Endothelial cell of umbilical vein (primary cell): ENCODE data around the gene ARHGEF6. TPM values are rescaled to one million over a fixed set of nuclear protein-coding genes. Genes with fewer than 3 reads are reported as not detected.

Experiments
- BruUV-seq: library from RNA; stranded (reverse); fragments of 400-500 nt; replicated peaks from 2 replicates; lab custom pipeline; 2021; lab: Mats Ljungman, UMichigan
- CTCF ChIA-PET: fragments of 300-600, 350-600 bp; sonication (Branson Sonifier 250); formaldehyde crosslinking; loops from one replicate; lab custom pipeline; 2021; ENCODE audit warnings: antibody characterized with exemption, inconsistent platforms; lab: Charles Lee
- POLR2A ChIA-PET: fragments of 300-600, 350-600 bp; sonication (Branson Sonifier 250); formaldehyde crosslinking; loops from one replicate; lab custom pipeline; 2021; ENCODE audit warnings: antibody characterized with exemption, inconsistent platforms; lab: Charles Lee
- DNase-seq: peaks from one replicate; pipeline ENCODE4 v3.0.0-alpha.2; 2011; ENCODE audit warnings: low read depth, low spot score
- FAIRE-seq: peaks from 2 replicates; lab custom pipeline; 2011; peaks lifted over from hg19 to GRCh38; lab: Jason Lieb, UNC
- H2AFZ ChIP-seq: 2 replicates; pipeline ENCODE4 v1.6.0; 2012; ENCODE audit warnings: low read depth, low read length, control low read depth, inconsistent platforms
- H3K27ac ChIP-seq: 2 replicates; pipeline ENCODE4 v1.5.1; 2011; ENCODE audit warnings: low read depth, mild to moderate bottlenecking, control low read depth, low read length, moderate library complexity; ENCODE audit not compliant: insufficient read depth
- H3K27me3 ChIP-seq, 2 experiments: 2 replicates each; pipeline versions ENCODE4 v1.6.0 to v1.6.1; 2011; ENCODE audit warnings: low read length in 2 of 2, mixed read lengths in 1 of 2; ENCODE audit not compliant: control insufficient read depth in 2 of 2, insufficient read depth in 2 of 2
- H3K36me3 ChIP-seq, 2 experiments: 2 replicates in 1 of 2; 3 replicates in 1 of 2; pipeline ENCODE4 v1.5.1; 2011; ENCODE audit warnings: low read length in 2 of 2, mild to moderate bottlenecking in 1 of 2, moderate library complexity in 1 of 2; ENCODE audit not compliant: control insufficient read depth in 2 of 2, insufficient read depth in 2 of 2; ENCODE audit errors: extremely low read depth in 1 of 2
- H3K4me1 ChIP-seq: 3 replicates; pipeline ENCODE4 v1.5.1; 2011; ENCODE audit warnings: mild to moderate bottlenecking, low read length; ENCODE audit not compliant: control insufficient read depth, insufficient read depth; ENCODE audit errors: extremely low read depth
- H3K4me2 ChIP-seq: 2 replicates; pipeline ENCODE4 v1.6.1; 2011; ENCODE audit warnings: low read length, control low read depth, mixed read lengths; ENCODE audit not compliant: insufficient read depth
- H3K4me3 ChIP-seq, 3 experiments: fragments of 200-600 bp in 1 of 3; sonication (generic), shearing (Covaris generic) in 1 of 3; replicated peaks in 1 of 3; 2 replicates each; pipeline ENCODE4 v1.5.1; 2011 to 2016; ENCODE audit warnings: control low read depth in 3 of 3, low read length in 3 of 3, mild to moderate bottlenecking in 2 of 3, inconsistent platforms in 1 of 3, low read depth in 1 of 3, moderate library complexity in 1 of 3; ENCODE audit not compliant: insufficient read depth in 1 of 3
- H3K79me2 ChIP-seq: 2 replicates; pipeline ENCODE4 v1.6.0; 2012; ENCODE audit warnings: low read length, inconsistent platforms; ENCODE audit not compliant: control insufficient read depth, insufficient read depth
- H3K9ac ChIP-seq: replicated peaks from 2 replicates; pipeline ENCODE3; 2011; ENCODE audit warnings: low read length, control low read depth; ENCODE audit not compliant: insufficient read depth; ENCODE audit errors: extremely low read depth
- H3K9me1 ChIP-seq: replicated peaks from 3 replicates; pipeline ENCODE4 v1.6.0; 2011; ENCODE audit warnings: mild to moderate bottlenecking, low read length; ENCODE audit not compliant: control insufficient read depth, insufficient read depth; ENCODE audit errors: extremely low read depth
- H3K9me3 ChIP-seq: replicated peaks from 2 replicates; pipeline ENCODE4 v1.5.1; 2012; ENCODE audit warnings: low read length, inconsistent platforms; ENCODE audit not compliant: control insufficient read depth, insufficient read depth
- H4K20me1 ChIP-seq: replicated peaks from 2 replicates; pipeline ENCODE3; 2011; ENCODE audit warnings: mild to moderate bottlenecking, low read length; ENCODE audit not compliant: control insufficient read depth, insufficient read depth; ENCODE audit errors: extremely low read depth
- CTCF ChIP-seq, 2 donors: IDR thresholded peaks; 1 replicate in 1 of 2; 2 replicates in 1 of 2; pipeline ENCODE4 v1.5.1; 2011; ENCODE audit warnings: low read length in 2 of 2, mild to moderate bottlenecking in 2 of 2, moderate library complexity in 2 of 2, control low read depth in 1 of 2, inconsistent platforms in 1 of 2, low read depth in 1 of 2; ENCODE audit not compliant: insufficient read depth in 1 of 2; ENCODE audit errors: extremely low read depth in 1 of 2
- FOS ChIP-seq: IDR thresholded peaks from 2 replicates; pipeline ENCODE4 v1.6.1; 2011; ENCODE audit warnings: mild to moderate bottlenecking, low read length, moderate library complexity, borderline replicate concordance; ENCODE audit not compliant: insufficient read depth
- GATA2 ChIP-seq: IDR thresholded peaks from 2 replicates; pipeline ENCODE4 v1.7.0; 2011; ENCODE audit warnings: low read depth, mild to moderate bottlenecking, moderate library complexity, mixed read lengths, low read length; ENCODE audit not compliant: insufficient read length, insufficient read depth
- JUN ChIP-seq: IDR thresholded peaks from 2 replicates; pipeline ENCODE4 v1.6.1; 2011; ENCODE audit warnings: borderline replicate concordance, low read depth; ENCODE audit not compliant: insufficient read length, insufficient read depth
- MAX ChIP-seq: IDR thresholded peaks from 2 replicates; pipeline ENCODE4 v1.6.1; 2011; ENCODE audit not compliant: insufficient read depth, insufficient read length
- POLR2AphosphoS5 ChIP-seq: IDR thresholded peaks from 2 replicates; pipeline ENCODE4 v1.6.1; 2012; ENCODE audit warnings: low read depth, mild to moderate bottlenecking, control low read depth, low read length, moderate library complexity; ENCODE audit not compliant: insufficient read depth
- dilution Hi-C: fragments of 300-500 bp; cut with MboI; formaldehyde crosslinking; loops from one replicate; pipeline ENCODE4 v1.15.0; 2019; ENCODE audit warnings: low sequenced_read_pairs; ENCODE audit not compliant: extremely low pct_ligation_motif_present
- intact Hi-C: fragments of 100-400 bp; cut with micrococcal nuclease; formaldehyde crosslinking; loops from one replicate; pipeline ENCODE4 v1.10.0; 2022
- polyA plus RNA-seq, 4 experiments: library from polyadenylated mRNA; depleted of rRNA in 3 of 4; stranded (reverse) in 3 of 4; unstranded in 1 of 4; fragments of >200 nt; gene quantifications; 2 replicates each; pipeline versions ENCODE4 v1.2.1 to v1.2.3, GENCODE V29; 2011 to 2012; ENCODE audit warnings: missing spikeins in 1 of 4
- total RNA-seq: library from RNA; stranded (reverse); gene quantifications from 2 replicates; pipeline ENCODE4 v1.2.3, GENCODE V29; 2021

ARHGEF6 gene
- total and polyA plus RNA-seq, 2 donors (not counting 3 experiments of a cell fraction or from before 2014, with no cell fraction given): 4.9 to 6.4 TPM

GRCh38 chrX:136659174-136659573, 121.6 kb downstream of the ARHGEF6 start:
- FAIRE-seq: no peak
- no peaks in the 10 kb centered on the region for H3K9me3 ChIP-seq
- BruUV-seq: no TSS peak
- H3K9ac ChIP-seq: no peak overlapping the region
- H3K9me1 ChIP-seq: no peaks in the 10 kb centered on the region
- ChIA-PET CTCF (no interaction called here), POLR2A (no interaction called here)
- DNase-seq: no peak
- H3K36me3 ChIP-seq: no peaks in the 10 kb centered on the region
- intact Hi-C loops (no loop called here), dilution Hi-C loops (no loop called here)
- TF ChIP-seq MAX (no peak), JUN (no peak), FOS (no peak), POLR2AphosphoS5 (no peak), CTCF (IDR thresholded peaks at IDR 0.05; ENCODE audit: extremely low read depth in 1 of 2, insufficient read depth in 1 of 2, low read depth in 1 of 2, low read length in 2 of 2) (no peak), GATA2 (no peak)
- H3K27me3 ChIP-seq: no peaks in the 10 kb centered on the region
- H3K4me3 ChIP-seq: no peak overlapping the region
- no peak overlapping the region for H3K4me2 ChIP-seq
- H3K4me1 ChIP-seq: no peaks in the 10 kb centered on the region
- no peaks in the 10 kb centered on the region for H4K20me1 ChIP-seq
- H3K27ac ChIP-seq: no peak overlapping the region
- no peaks in the 10 kb centered on the region for H3K79me2 ChIP-seq
- no peak overlapping the region for H2AFZ ChIP-seq
